Stomach smooth muscle (tissue), 2 donors: ENCODE measurements around the gene ESYT1.

Experiments
- H3K27ac ChIP-seq: one replicate; pipeline ENCODE4 v1.7.0; 2013; ENCODE audit warnings: mild to moderate bottlenecking, low read length, inconsistent platforms
- H3K27me3 ChIP-seq, 2 donors: one replicate each; pipeline ENCODE4 v1.7.0; 2013; ENCODE audit warnings: low read length in 2 of 2; ENCODE audit not compliant: insufficient read depth in 2 of 2, control insufficient read depth in 1 of 2
- H3K36me3 ChIP-seq, 2 donors: one replicate each; pipeline ENCODE4 v1.7.0; 2013; ENCODE audit warnings: low read length in 2 of 2; ENCODE audit not compliant: control insufficient read depth in 2 of 2, insufficient read depth in 2 of 2
- H3K4me1 ChIP-seq: one replicate; pipeline ENCODE4 v1.7.0; 2013; ENCODE audit warnings: low read length; ENCODE audit not compliant: control insufficient read depth, insufficient read depth
- H3K4me3 ChIP-seq, 2 donors: one replicate each; pipeline ENCODE4 v1.7.0; 2013; ENCODE audit warnings: low read length in 2 of 2
- H3K9ac ChIP-seq, 2 donors: one replicate each; pipeline ENCODE4 v1.7.0; 2013; ENCODE audit warnings: low read length in 2 of 2, mild to moderate bottlenecking in 1 of 2
- H3K9me3 ChIP-seq, 2 donors: one replicate each; pipeline ENCODE4 v1.7.0; 2013; ENCODE audit warnings: low read length in 2 of 2; ENCODE audit not compliant: control insufficient read depth in 2 of 2
- donor health status: healthy.
- donor health status: Pancreatic carcinoma.

Gene ESYT1

DNA sequence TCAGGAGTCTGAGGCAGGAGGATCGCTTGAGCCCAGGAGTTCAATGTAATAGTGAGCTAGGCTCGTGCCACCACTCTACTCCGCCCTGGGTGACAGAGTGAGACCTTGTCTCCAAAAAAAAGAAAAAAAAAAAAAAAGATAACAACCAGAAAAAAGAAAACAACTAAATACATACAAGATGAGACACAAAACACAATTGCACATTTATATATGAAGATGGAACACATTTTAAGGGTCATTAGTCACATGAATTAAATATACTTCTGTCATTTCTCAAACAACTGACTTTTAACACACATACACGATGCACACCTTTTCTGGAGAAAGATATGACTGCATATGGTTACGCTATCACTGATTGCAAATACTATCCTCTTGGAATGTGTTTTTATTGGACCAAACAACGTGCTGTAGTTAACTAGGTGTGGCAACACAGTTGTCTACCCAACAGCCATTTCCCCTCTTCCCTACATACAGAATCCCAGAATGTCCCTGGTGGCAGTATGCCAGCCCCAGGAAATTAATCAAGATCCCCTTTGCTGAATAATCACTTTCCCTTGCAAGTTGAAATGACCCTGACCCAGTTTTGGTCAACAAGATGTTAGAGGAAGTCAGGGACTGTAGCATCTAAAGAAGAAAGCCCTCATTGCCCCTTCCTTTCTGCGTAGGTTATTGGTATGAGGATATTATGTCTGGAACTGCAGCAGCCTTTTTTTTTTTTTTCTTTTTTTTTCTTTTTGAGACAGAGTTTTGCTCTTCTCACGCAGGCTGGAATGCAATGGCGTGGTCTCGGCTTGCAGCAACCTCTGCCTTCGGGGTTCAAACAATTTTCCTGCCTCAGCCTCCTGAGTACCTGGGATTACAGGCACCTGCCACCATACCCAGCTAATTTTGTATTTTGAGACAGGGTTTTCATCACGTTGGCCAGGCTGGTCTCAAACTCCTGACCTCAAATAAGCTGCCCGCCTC lies 18.7 kb downstream of the ESYT1 start:
- Histone ChIP-seq H3K4me1 (peaks cover 8% of the 10 kb centered on the region), H3K4me3 (no peak overlapping the region), H3K9me3 (no peaks in the 10 kb centered on the region), H3K36me3 (peaks cover 29 to 34% of the 10 kb centered on the region in 2 donors), H3K27me3 (no peaks in the 10 kb centered on the region), H3K9ac (no peak overlapping the region), H3K27ac (no peak overlapping the region)

DNA sequence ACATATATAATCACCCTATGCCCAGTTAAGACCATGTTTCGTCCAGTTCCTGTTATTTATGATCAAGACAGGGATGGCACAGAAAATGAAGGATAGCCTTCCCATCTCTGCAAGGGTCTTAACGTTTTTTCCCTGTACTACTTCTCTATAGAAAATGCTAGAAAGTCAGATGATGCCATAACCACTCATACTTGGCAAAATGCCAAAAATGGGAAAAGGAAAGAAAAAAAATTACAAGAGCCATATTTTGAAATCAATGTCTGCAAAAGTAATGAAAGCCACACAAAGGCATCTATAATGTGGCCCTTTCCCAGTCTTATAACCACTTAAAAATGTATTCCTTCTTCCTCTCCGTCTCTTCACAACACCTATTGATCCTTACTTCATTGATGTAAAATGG lies 22.5 kb downstream of the ESYT1 start:
- Histone ChIP-seq H3K4me3 (no peak overlapping the region), H3K9me3 (no peaks in the 10 kb centered on the region), H3K27ac (no peak overlapping the region), H3K27me3 (no peaks in the 10 kb centered on the region), H3K9ac (no peak overlapping the region), H3K4me1 (peaks cover 22% of the 10 kb centered on the region), H3K36me3 (no peaks in the 10 kb centered on the region)

DNA sequence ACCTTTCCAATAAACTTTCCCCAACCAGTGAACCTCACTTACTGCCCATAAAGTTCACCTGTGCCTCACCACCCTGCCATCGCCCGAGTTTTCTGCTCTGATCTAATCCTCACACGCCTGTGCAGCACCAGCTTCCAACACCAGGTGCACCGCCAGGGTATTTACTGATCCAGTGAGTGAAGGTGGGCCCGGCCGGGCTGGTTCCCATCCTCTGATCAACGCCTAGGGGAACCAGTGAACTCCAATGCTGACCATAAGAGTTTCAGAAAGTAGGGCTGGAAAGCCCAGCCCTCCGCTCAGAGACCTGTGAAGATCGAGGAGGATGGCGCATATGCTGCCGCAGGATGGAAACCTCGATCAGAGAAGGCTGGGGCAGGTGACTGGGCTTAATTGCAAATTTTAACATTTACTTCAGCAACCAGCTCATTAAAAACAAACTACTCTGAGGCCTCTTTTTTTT lies 23.6 kb downstream of the ESYT1 start:
- peak overlapping the region; percentile 74 to 80 for H3K4me3 ChIP-seq
- H3K27me3 ChIP-seq = no peaks in the 10 kb centered on the region
- peaks cover 22% of the 10 kb centered on the region for H3K4me1 ChIP-seq
- H3K9me3 ChIP-seq = no peaks in the 10 kb centered on the region
- peak overlapping the region; percentile 71 to 78 for H3K9ac ChIP-seq
- no peaks in the 10 kb centered on the region for H3K36me3 ChIP-seq
- H3K27ac ChIP-seq = peak overlapping the region; percentile 85

DNA sequence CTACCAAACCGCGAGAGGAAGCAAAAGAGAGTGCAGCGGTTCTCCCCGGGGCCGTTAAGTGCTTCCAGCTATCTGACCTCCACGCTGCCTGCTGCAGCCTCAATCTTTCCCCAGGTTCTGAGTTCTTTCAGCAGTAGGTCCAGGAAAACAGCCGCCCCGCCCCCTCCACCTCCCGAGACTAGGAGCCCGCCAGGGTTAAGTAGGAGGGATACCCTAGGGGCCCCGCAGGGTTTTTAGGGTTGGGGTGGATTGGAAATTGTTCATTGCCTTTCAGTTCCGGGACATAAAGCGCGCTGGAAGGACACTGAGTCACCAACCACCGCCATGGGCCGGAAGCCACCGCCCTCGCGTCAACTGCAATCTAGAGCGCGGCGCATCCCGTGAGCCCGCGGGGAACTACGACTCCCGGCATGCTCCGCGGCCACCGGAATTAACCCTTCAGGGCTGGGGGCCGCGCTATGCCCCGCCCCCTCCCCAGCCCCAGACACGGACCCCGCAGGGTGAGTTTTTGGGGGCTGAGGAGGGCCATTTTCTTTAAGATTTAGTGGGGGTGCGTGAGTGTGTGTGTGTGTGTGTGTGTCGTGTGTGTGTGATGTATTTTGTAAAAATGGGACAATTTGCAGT lies 24.2 kb downstream of the ESYT1 start, which contains the start of gene MYL6B:
Gene MYL6B (plus strand): TSS at position 456 of the 624 bp plus-strand sequence. CDS start 1,332 bp downstream, outside the sequence.
- H3K4me1 ChIP-seq = peaks cover 24% of the 10 kb centered on the region
- no peaks in the 10 kb centered on the region for H3K9me3 ChIP-seq
- H3K9ac ChIP-seq = peak within 1 kb of the TSS; percentile 71 to 78
- H3K36me3 ChIP-seq = no peaks in the 10 kb centered on the region
- H3K27ac ChIP-seq = peak within 1 kb of the TSS; percentile 85
- peak within 1 kb of the TSS; percentile 74 to 80 for H3K4me3 ChIP-seq
- H3K27me3 ChIP-seq = no peaks in the 10 kb centered on the region

DNA sequence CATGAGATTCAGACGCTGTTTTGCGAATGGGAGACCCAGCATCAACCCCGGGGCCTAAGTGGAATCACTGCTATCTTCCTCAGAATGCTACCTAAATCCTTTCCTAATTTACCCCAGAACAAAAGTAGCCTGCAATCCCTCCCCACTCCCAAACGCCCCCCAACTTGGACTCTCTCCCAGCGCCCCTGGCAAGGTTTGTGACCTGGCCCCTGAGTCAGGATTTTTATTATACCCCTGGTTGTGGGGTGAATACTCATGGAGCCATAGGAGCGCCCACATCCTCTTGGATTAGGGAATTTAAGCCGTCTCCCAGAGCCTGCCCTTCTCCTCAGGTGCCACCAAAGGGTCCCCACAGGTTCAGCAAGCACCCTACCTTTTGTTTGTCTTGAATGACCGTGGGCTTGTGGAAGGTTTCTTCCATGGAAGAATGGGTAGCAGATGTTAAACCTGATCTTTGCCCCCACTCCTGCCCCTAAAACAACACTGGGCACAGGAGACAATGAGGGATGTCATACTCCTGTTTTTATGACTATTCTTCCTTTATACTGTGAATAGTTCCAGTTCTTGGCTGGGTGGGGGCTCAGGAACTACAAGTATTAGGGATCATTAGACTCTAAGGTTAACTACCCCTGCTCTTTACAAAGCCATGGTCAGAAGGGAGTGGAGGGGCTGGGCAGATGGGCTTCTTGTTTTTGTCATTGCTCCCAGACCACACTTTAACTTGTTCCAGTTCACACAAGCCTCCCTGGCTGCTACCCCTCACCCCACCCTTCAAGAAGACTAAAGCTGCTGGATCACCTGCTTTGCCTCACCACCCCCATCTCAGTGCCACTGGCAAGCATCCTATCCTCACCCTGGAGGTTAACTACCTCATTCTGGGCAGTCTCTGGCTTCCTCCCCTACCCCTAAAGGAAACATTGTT lies 24.9 kb downstream of the ESYT1 start:
- no peaks in the 10 kb centered on the region for H3K36me3 ChIP-seq
- H3K4me1 ChIP-seq = peaks cover 28% of the 10 kb centered on the region
- no peaks in the 10 kb centered on the region for H3K27me3 ChIP-seq
- H3K9ac ChIP-seq = peak overlapping the region; percentile 71 to 78
- H3K27ac ChIP-seq = peak overlapping the region; percentile 85
- H3K4me3 ChIP-seq = peak overlapping the region; percentile 74 to 80
- no peaks in the 10 kb centered on the region for H3K9me3 ChIP-seq

DNA sequence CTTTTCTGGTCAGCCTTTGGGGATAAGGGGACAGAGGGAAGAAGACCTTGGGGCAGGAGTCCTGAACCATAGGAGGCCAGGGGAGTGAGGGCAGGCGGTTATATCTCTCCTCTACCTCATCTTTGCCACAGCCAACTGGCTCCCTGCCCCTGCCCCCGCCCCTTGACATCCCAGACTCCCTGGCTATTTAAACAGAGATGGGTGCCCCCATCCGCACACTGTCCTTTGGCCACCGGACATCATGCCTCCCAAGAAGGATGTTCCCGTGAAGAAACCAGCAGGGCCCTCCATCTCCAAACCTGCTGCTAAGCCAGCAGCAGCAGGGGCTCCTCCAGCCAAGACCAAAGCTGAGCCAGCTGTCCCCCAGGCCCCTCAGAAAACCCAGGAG lies 25.6 kb downstream of the ESYT1 start:
- H3K9me3 ChIP-seq = no peaks in the 10 kb centered on the region
- no peak overlapping the region for H3K27ac ChIP-seq
- H3K4me1 ChIP-seq = peaks cover 28% of the 10 kb centered on the region
- H3K4me3 ChIP-seq = no peak overlapping the region
- no peaks in the 10 kb centered on the region for H3K27me3 ChIP-seq
- no peaks in the 10 kb centered on the region for H3K36me3 ChIP-seq
- no peak overlapping the region for H3K9ac ChIP-seq

DNA sequence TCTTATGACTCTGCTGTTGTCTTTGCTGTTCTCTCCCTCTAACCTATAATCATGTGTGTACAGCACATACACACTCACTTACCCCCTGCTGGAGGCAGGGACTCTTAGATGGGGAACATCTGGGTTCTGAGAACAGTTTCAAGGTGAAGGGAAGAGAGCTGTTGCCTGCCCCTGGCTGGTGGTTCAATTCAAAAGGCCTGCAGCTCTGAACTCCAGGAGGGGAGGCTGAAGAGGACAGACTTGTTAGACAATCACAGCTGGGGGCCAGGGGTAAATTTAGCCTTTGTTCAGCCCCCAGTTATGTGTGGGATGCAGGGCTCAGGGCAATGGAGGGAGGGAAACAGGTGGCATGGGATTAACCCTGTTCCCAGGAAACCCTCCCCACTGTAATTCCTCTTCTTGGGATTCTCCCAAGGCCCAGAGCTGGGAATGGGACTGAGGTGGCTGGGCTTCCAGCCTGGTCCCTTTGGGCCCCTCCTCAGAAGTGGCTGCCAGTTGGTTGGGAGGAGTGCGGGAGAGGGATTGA lies 26.2 kb downstream of the ESYT1 start:
- no peaks in the 10 kb centered on the region for H3K27me3 ChIP-seq
- peaks cover 30% of the 10 kb centered on the region for H3K4me1 ChIP-seq
- H3K9ac ChIP-seq = no peak overlapping the region
- no peaks in the 10 kb centered on the region for H3K9me3 ChIP-seq
- no peak overlapping the region for H3K4me3 ChIP-seq
- H3K36me3 ChIP-seq = peaks cover under 1 to 2% of the 10 kb centered on the region in 2 donors
- no peak overlapping the region for H3K27ac ChIP-seq

DNA sequence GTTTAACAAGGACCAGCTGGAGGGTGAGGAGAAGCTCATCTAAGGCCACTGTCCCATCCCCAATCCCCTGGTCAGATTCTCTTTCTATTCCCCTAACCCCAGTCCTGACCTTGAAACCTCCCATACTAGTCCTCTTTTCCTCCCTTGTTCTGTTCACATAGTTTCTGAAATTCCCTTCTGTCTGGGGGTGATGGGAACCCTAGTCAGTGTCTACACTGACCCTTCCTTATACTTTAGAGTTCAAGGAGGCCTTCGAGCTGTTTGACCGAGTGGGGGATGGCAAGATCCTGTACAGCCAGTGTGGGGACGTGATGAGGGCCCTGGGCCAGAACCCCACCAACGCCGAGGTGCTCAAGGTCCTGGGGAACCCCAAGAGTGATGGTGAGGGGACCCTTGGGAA lies 26.8 kb downstream of the ESYT1 start:
- Histone ChIP-seq H3K9ac (no peak overlapping the region), H3K9me3 (no peaks in the 10 kb centered on the region), H3K27me3 (no peaks in the 10 kb centered on the region), H3K27ac (no peak overlapping the region), H3K4me1 (peaks cover 35% of the 10 kb centered on the region), H3K36me3 (peaks cover 6 to 7% of the 10 kb centered on the region in 2 donors), H3K4me3 (no peak overlapping the region)

DNA sequence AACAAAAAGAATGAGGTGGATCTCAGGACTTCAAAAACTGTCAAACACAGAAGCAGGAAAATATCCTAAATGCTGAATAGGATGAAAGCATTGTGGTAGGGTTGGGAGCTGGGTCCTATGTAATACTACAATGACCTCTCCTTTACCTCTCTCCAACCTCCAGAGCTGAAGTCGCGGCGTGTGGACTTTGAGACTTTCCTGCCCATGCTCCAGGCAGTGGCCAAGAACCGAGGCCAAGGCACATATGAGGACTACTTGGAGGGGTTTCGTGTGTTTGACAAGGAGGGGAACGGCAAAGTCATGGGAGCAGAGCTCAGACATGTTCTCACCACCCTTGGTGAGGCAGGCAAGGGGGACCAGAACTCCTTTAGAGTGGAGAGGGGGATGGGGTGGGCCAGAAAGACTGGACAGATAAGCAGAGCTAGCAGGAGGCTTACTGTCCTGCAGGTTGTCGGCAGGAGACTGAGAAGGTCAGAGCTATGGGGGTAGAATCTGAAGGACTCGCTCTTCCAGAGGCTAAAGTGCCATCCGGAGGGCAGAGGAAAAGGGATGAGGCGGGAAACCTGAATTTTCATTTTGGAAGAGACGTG lies 27.3 kb downstream of the ESYT1 start:
- Histone ChIP-seq H3K9me3 (no peaks in the 10 kb centered on the region), H3K9ac (no peak overlapping the region), H3K4me3 (no peak overlapping the region), H3K4me1 (peaks cover 40% of the 10 kb centered on the region), H3K36me3 (peaks cover 11 to 12% of the 10 kb centered on the region in 2 donors), H3K27ac (no peak overlapping the region), H3K27me3 (no peaks in the 10 kb centered on the region)
